Endothelial cell of umbilical vein (primary cell): Measurements from ENCODE around the gene CHIT1. TPM values are rescaled to one million over a fixed set of nuclear protein-coding genes. Genes with fewer than 3 reads are reported as not detected.

Source experiments
- BruUV-seq: library from RNA; stranded (reverse); fragments of 400-500 nt; replicated peaks from 2 replicates; lab custom pipeline; 2021; lab: Mats Ljungman, UMichigan
- CTCF ChIA-PET: fragments of 300-600, 350-600 bp; sonication (Branson Sonifier 250); formaldehyde crosslinking; loops from one replicate; lab custom pipeline; 2021; ENCODE audit warnings: antibody characterized with exemption, inconsistent platforms; lab: Charles Lee
- POLR2A ChIA-PET: fragments of 300-600, 350-600 bp; sonication (Branson Sonifier 250); formaldehyde crosslinking; loops from one replicate; lab custom pipeline; 2021; ENCODE audit warnings: antibody characterized with exemption, inconsistent platforms; lab: Charles Lee
- DNase-seq: peaks from one replicate; pipeline ENCODE4 v3.0.0-alpha.2; 2011; ENCODE audit warnings: low read depth, low spot score
- FAIRE-seq: peaks from 2 replicates; lab custom pipeline; 2011; peaks lifted over from hg19 to GRCh38; lab: Jason Lieb, UNC
- H2AFZ ChIP-seq: 2 replicates; pipeline ENCODE4 v1.6.0; 2012; ENCODE audit warnings: low read depth, low read length, control low read depth, inconsistent platforms
- H3K27ac ChIP-seq: 2 replicates; pipeline ENCODE4 v1.5.1; 2011; ENCODE audit warnings: low read depth, mild to moderate bottlenecking, control low read depth, low read length, moderate library complexity; ENCODE audit not compliant: insufficient read depth
- H3K27me3 ChIP-seq, 2 experiments: 2 replicates each; pipeline versions ENCODE4 v1.6.0 to v1.6.1; 2011; ENCODE audit warnings: low read length in 2 of 2, mixed read lengths in 1 of 2; ENCODE audit not compliant: control insufficient read depth in 2 of 2, insufficient read depth in 2 of 2
- H3K36me3 ChIP-seq, 2 experiments: 2 replicates in 1 of 2; 3 replicates in 1 of 2; pipeline ENCODE4 v1.5.1; 2011; ENCODE audit warnings: low read length in 2 of 2, mild to moderate bottlenecking in 1 of 2, moderate library complexity in 1 of 2; ENCODE audit not compliant: control insufficient read depth in 2 of 2, insufficient read depth in 2 of 2; ENCODE audit errors: extremely low read depth in 1 of 2
- H3K4me1 ChIP-seq: 3 replicates; pipeline ENCODE4 v1.5.1; 2011; ENCODE audit warnings: mild to moderate bottlenecking, low read length; ENCODE audit not compliant: control insufficient read depth, insufficient read depth; ENCODE audit errors: extremely low read depth
- H3K4me2 ChIP-seq: 2 replicates; pipeline ENCODE4 v1.6.1; 2011; ENCODE audit warnings: low read length, control low read depth, mixed read lengths; ENCODE audit not compliant: insufficient read depth
- H3K4me3 ChIP-seq, 3 experiments: fragments of 200-600 bp in 1 of 3; sonication (generic), shearing (Covaris generic) in 1 of 3; replicated peaks in 1 of 3; 2 replicates each; pipeline ENCODE4 v1.5.1; 2011 to 2016; ENCODE audit warnings: control low read depth in 3 of 3, low read length in 3 of 3, mild to moderate bottlenecking in 2 of 3, inconsistent platforms in 1 of 3, low read depth in 1 of 3, moderate library complexity in 1 of 3; ENCODE audit not compliant: insufficient read depth in 1 of 3
- H3K79me2 ChIP-seq: 2 replicates; pipeline ENCODE4 v1.6.0; 2012; ENCODE audit warnings: low read length, inconsistent platforms; ENCODE audit not compliant: control insufficient read depth, insufficient read depth
- H3K9ac ChIP-seq: replicated peaks from 2 replicates; pipeline ENCODE3; 2011; ENCODE audit warnings: low read length, control low read depth; ENCODE audit not compliant: insufficient read depth; ENCODE audit errors: extremely low read depth
- H3K9me1 ChIP-seq: replicated peaks from 3 replicates; pipeline ENCODE4 v1.6.0; 2011; ENCODE audit warnings: mild to moderate bottlenecking, low read length; ENCODE audit not compliant: control insufficient read depth, insufficient read depth; ENCODE audit errors: extremely low read depth
- H3K9me3 ChIP-seq: replicated peaks from 2 replicates; pipeline ENCODE4 v1.5.1; 2012; ENCODE audit warnings: low read length, inconsistent platforms; ENCODE audit not compliant: control insufficient read depth, insufficient read depth
- H4K20me1 ChIP-seq: replicated peaks from 2 replicates; pipeline ENCODE3; 2011; ENCODE audit warnings: mild to moderate bottlenecking, low read length; ENCODE audit not compliant: control insufficient read depth, insufficient read depth; ENCODE audit errors: extremely low read depth
- CTCF ChIP-seq, 2 donors: IDR thresholded peaks; 1 replicate in 1 of 2; 2 replicates in 1 of 2; pipeline ENCODE4 v1.5.1; 2011; ENCODE audit warnings: low read length in 2 of 2, mild to moderate bottlenecking in 2 of 2, moderate library complexity in 2 of 2, control low read depth in 1 of 2, inconsistent platforms in 1 of 2, low read depth in 1 of 2; ENCODE audit not compliant: insufficient read depth in 1 of 2; ENCODE audit errors: extremely low read depth in 1 of 2
- EZH2 ChIP-seq: IDR thresholded peaks from 2 replicates; pipeline ENCODE4 v1.6.1; 2012; ENCODE audit warnings: borderline replicate concordance, low read depth, mild to moderate bottlenecking, moderate library complexity, low read length, inconsistent platforms; ENCODE audit not compliant: severe bottlenecking
- FOS ChIP-seq: IDR thresholded peaks from 2 replicates; pipeline ENCODE4 v1.6.1; 2011; ENCODE audit warnings: mild to moderate bottlenecking, low read length, moderate library complexity, borderline replicate concordance; ENCODE audit not compliant: insufficient read depth
- GATA2 ChIP-seq: IDR thresholded peaks from 2 replicates; pipeline ENCODE4 v1.7.0; 2011; ENCODE audit warnings: low read depth, mild to moderate bottlenecking, moderate library complexity, mixed read lengths, low read length; ENCODE audit not compliant: insufficient read length, insufficient read depth
- JUN ChIP-seq: IDR thresholded peaks from 2 replicates; pipeline ENCODE4 v1.6.1; 2011; ENCODE audit warnings: borderline replicate concordance, low read depth; ENCODE audit not compliant: insufficient read length, insufficient read depth
- MAX ChIP-seq: IDR thresholded peaks from 2 replicates; pipeline ENCODE4 v1.6.1; 2011; ENCODE audit not compliant: insufficient read depth, insufficient read length
- MYC ChIP-seq: IDR thresholded peaks from one replicate; pipeline ENCODE4 v1.6.1; 2011; ENCODE audit warnings: mild to moderate bottlenecking, low read depth, low read length
- POLR2A ChIP-seq: IDR thresholded peaks from 2 replicates; pipeline ENCODE4 v1.6.1; 2012; ENCODE audit warnings: low read depth, mild to moderate bottlenecking, control low read depth, low read length
- POLR2AphosphoS5 ChIP-seq: IDR thresholded peaks from 2 replicates; pipeline ENCODE4 v1.6.1; 2012; ENCODE audit warnings: low read depth, mild to moderate bottlenecking, control low read depth, low read length, moderate library complexity; ENCODE audit not compliant: insufficient read depth
- dilution Hi-C: fragments of 300-500 bp; cut with MboI; formaldehyde crosslinking; loops from one replicate; pipeline ENCODE4 v1.15.0; 2019; ENCODE audit warnings: low sequenced_read_pairs; ENCODE audit not compliant: extremely low pct_ligation_motif_present
- intact Hi-C: fragments of 100-400 bp; cut with micrococcal nuclease; formaldehyde crosslinking; loops from one replicate; pipeline ENCODE4 v1.10.0; 2022
- polyA plus RNA-seq, 4 experiments: library from polyadenylated mRNA; depleted of rRNA in 3 of 4; stranded (reverse) in 3 of 4; unstranded in 1 of 4; fragments of >200 nt; gene quantifications; 2 replicates each; pipeline versions ENCODE4 v1.2.1 to v1.2.3, GENCODE V29; 2011 to 2012; ENCODE audit warnings: missing spikeins in 1 of 4
- total RNA-seq: library from RNA; stranded (reverse); gene quantifications from 2 replicates; pipeline ENCODE4 v1.2.3, GENCODE V29; 2021

The CHIT1 gene
- total and polyA plus RNA-seq, 2 donors (not counting 3 experiments of a cell fraction or from before 2014, with no cell fraction given): not detected

GRCh38 chr1:203184467-203184866 is 45.0 kb downstream of the CHIT1 start:
- peaks cover 13 to 15% of the 10 kb centered on the region in 2 experiments for H3K27me3 ChIP-seq
- no TSS peak for BruUV-seq
- no peak for TF ChIP-seq FOS
- DNase-seq (no peak), FAIRE-seq (no peak)
- no peaks in the 10 kb centered on the region for H3K4me1 ChIP-seq
- no peaks in the 10 kb centered on the region for H3K36me3 ChIP-seq
- no peaks in the 10 kb centered on the region for H3K79me2 ChIP-seq
- no peak overlapping the region for H3K27ac ChIP-seq
- no peak overlapping the region for H3K4me3 ChIP-seq
- no peak overlapping the region for H3K4me2 ChIP-seq
- no peak overlapping the region for H2AFZ ChIP-seq
- no peaks in the 10 kb centered on the region for H3K9me1 ChIP-seq
- intact Hi-C loops (no loop called here), dilution Hi-C loops (no loop called here)
- ChIA-PET POLR2A (no interaction called here), CTCF (interaction anchor here (1.0 to 2.7 kb wide), 3 partner anchors 12 to 145 kb away, joined by 3 to 9 read pairs (median 8); no protein-coding TSS in a partner anchor)
- H4K20me1 ChIP-seq: no peaks in the 10 kb centered on the region
- H3K9me3 ChIP-seq: no peaks in the 10 kb centered on the region
- H3K9ac ChIP-seq: no peak overlapping the region

DNA sequence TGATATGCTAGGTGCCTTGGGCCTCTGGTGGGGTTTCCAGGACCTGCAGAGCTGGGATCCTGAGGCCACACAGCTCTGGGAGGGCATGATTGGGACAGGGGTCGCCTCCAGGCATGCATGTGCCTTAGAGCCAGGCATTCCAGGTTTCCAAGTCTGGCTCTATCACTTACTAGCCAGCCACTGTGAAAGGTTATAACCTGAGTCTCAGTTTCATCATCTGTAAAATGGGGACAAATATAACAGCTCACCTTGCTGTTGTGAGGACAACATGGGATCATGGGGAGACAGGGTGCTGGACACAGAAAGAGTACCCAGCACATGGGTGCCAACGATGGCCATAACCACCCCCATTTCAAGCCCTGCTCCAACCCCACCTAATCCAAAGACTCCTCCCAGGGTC is 45.6 kb downstream of the CHIT1 start:
- Histone ChIP-seq H3K9me1 (no peaks in the 10 kb centered on the region), H3K9me3 (no peaks in the 10 kb centered on the region), H3K4me3 (no peak overlapping the region), H4K20me1 (no peaks in the 10 kb centered on the region), H3K79me2 (no peaks in the 10 kb centered on the region), H3K4me2 (no peak overlapping the region), H3K27me3 (peaks cover 8 to 13% of the 10 kb centered on the region in 2 experiments), H3K27ac (no peak overlapping the region), H3K4me1 (no peaks in the 10 kb centered on the region), H3K36me3 (no peaks in the 10 kb centered on the region), H3K9ac (no peak overlapping the region), H2AFZ (no peak overlapping the region)
- DNase-seq (no peak), FAIRE-seq (no peak)
- intact Hi-C loops: no loop called here
- BruUV-seq: no TSS peak
- ChIA-PET CTCF (interaction anchor here (1.0 to 2.7 kb wide), 2 partner anchors 12 to 144 kb away, joined by 3 to 8 read pairs; no protein-coding TSS in a partner anchor), POLR2A (no interaction called here)
- no peak for TF ChIP-seq CTCF (IDR thresholded peaks at IDR 0.05; ENCODE audit: extremely low read depth in 1 of 2, insufficient read depth in 1 of 2, low read depth in 1 of 2, low read length in 2 of 2)
- TF ChIP-seq MAX: no peak
- TF ChIP-seq MYC: no peak
- TF ChIP-seq JUN: no peak
- TF ChIP-seq FOS: no peak
- TF ChIP-seq EZH2: no peak
- TF ChIP-seq POLR2A: no peak
- TF ChIP-seq GATA2: no peak
- no peak for TF ChIP-seq POLR2AphosphoS5
- dilution Hi-C loops: no loop called here
